ENCODE results near the gene PROB1. TPM values are rescaled to one million over a fixed set of nuclear protein-coding genes. Genes with fewer than 3 reads are reported as not detected.

The PROB1 gene
- total and polyA plus RNA-seq, 9 of the 15 experiments (the other 6 are each of a cell fraction or from before 2014, with no cell fraction given), result 0.01 to 1.8 (median 0.47) TPM

GRCh38 chr5:139415221-139415861, 20.4 kb upstream of the PROB1 start:
- H3K4me3 ChIP-seq, result no peak overlapping the region
- H3K36me3 ChIP-seq (ENCODE audit: control insufficient read depth, insufficient read depth, low read length), result no peaks in the 10 kb centered on the region
- peak overlapping the region in 1 of 2 experiments; percentile 76; a peak in 2 of 4 replicates for H3K9ac ChIP-seq (ENCODE audit: insufficient read depth in 1 of 2, low read depth in 2 of 2, low read length in 2 of 2)
- BruUV-seq (replicated peaks), result no TSS peak
- in situ Hi-C loops (cut with MboI), result loop anchor here (10.0 kb wide), 1 partner anchor 349 kb away; no protein-coding TSS in a partner anchor
- no peak overlapping the region for H3K27ac ChIP-seq (ENCODE audit: extremely low read depth, low read depth, low read length)
- H3K79me2 ChIP-seq (ENCODE audit: control insufficient read depth, insufficient read depth, low read length), result no peaks in the 10 kb centered on the region
- 70% methylated on average over 8 of the region's 8 CpGs for WGBS (ENCODE audit: insufficient coverage, low coverage, missing lambda C conversion rate)
- intact Hi-C loops (cut with micrococcal nuclease), result loop anchor here (5.0 kb wide), 1 partner anchor 128 kb away; no protein-coding TSS in a partner anchor
- ATAC-seq, result no peak
- FAIRE-seq, result no peak
- no peaks in the 10 kb centered on the region for H3K9me3 ChIP-seq (replicated peaks; ENCODE audit: control insufficient read depth, insufficient read depth, low read depth, low read length)
- H3K27me3 ChIP-seq (ENCODE audit: control insufficient read depth in 2 of 2, insufficient read depth in 2 of 2, low read length in 2 of 2), result no peaks in the 10 kb centered on the region
- no peak overlapping the region; the same call in 1 of the 2 replicates for H3K4me2 ChIP-seq (ENCODE audit: insufficient read depth, low read length)
- ChIA-PET POLR2A (interaction anchor here (0.6 to 1.9 kb wide), 5 partner anchors 9 to 240 kb away, joined by 3 to 6 read pairs (median 5); partner anchors contain the start of genes DNAJC18 and SPATA24), CTCF (ENCODE audit: low intra/inter-chr PET ratio) (no interaction called here)
- H2AFZ ChIP-seq (ENCODE audit: low read depth, low read length), result no peak overlapping the region
- no peak for DNase-seq (ENCODE audit: extremely low read depth in 1 of 4, low spot score in 3 of 4)
- H3K4me1 ChIP-seq (replicated peaks in 1 of 2; ENCODE audit: control insufficient read depth in 2 of 2, insufficient read depth in 2 of 2, low read length in 2 of 2), result peaks cover 4 to 13% of the 10 kb centered on the region in 2 experiments
- no peaks in the 10 kb centered on the region for H4K20me1 ChIP-seq (replicated peaks; ENCODE audit: control insufficient read depth, insufficient read depth, low read length)
- no peaks in the 10 kb centered on the region for H3K9me1 ChIP-seq (ENCODE audit: control insufficient read depth, insufficient read depth, low read length)
- TF ChIP-seq IRF1 (CRISPR knock-in tag; IDR thresholded peaks at IDR 0.05; ENCODE audit: borderline replicate concordance), result no peak
- no peak for TF ChIP-seq HMBOX1 (IDR thresholded peaks at IDR 0.05)
- no peak for TF ChIP-seq MAFF (IDR thresholded peaks at IDR 0.05; ENCODE audit: low read length)
- no peak for TF ChIP-seq PHF8 (IDR thresholded peaks at IDR 0.05; ENCODE audit: borderline replicate concordance, low read length)
- TF ChIP-seq ZBTB33 (CRISPR knock-in tag; IDR thresholded peaks at IDR 0.05), result no peak
- no peak for TF ChIP-seq ATF2 (CRISPR knock-in tag; IDR thresholded peaks at IDR 0.05)
- TF ChIP-seq SFPQ (IDR thresholded peaks at IDR 0.05; ENCODE audit: low read depth, low read length), result no peak
- no peak for TF ChIP-seq FOSL1 (tag; conservative IDR thresholded peaks at IDR 0.05)
- TF ChIP-seq KAT7 (CRISPR knock-in tag; IDR thresholded peaks at IDR 0.05; ENCODE audit: borderline replicate concordance), result no peak
- no peak for TF ChIP-seq CSDE1 (IDR thresholded peaks at IDR 0.05)
- no peak for TF ChIP-seq ZNF655 (CRISPR knock-in tag; IDR thresholded peaks at IDR 0.05)
